Measurements from ENCODE around the gene IPP. TPM values are rescaled to one million over a fixed set of nuclear protein-coding genes. Genes with fewer than 3 reads are reported as not detected.

IPP gene
- 4.1 to 6.0 TPM (median 5.0 TPM) in 5 replicates for total RNA-seq (2022; extraction: Qiagen RNA extraction)

DNA sequence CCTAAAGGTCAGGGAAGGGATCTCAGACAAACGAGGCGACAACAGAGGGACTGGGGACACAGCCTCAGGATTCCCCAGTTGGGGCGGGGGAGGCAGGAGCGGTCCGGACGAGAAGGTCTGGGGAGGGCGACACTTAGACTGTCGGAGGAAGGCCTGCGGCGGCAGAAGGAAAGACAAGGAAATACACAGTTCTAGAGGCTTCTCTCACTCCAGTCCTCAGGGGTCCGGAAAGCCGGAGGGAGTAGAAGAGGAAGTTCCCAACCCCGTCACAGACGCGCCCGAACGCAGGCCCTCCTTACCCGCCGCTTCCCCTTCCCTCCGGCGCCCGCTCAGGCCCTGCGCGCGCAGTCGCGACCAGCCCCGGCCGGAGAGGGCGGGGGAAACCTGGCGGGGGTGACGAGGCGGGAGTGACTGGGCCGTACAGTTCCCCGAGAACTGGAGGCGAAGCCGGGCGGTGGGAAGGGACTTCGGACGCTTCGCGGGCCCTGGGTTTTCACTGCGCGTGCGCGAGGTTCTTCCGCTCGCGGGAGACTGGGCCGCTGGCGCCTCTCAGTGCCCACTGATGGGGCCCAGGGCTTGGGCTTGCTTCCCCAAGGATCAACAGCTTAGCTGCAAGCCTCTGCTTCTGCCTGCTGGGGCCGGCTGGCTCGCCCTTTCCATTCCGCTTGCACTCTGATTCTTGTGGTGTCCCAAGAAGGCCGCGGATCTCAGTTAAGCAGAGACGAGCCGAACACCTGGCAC, at the start of gene IPP:
IPP (minus strand) TSS at position 356 of the 741 bp plus-strand sequence. CDS start 4,242 bp downstream, outside the sequence.

DNA sequence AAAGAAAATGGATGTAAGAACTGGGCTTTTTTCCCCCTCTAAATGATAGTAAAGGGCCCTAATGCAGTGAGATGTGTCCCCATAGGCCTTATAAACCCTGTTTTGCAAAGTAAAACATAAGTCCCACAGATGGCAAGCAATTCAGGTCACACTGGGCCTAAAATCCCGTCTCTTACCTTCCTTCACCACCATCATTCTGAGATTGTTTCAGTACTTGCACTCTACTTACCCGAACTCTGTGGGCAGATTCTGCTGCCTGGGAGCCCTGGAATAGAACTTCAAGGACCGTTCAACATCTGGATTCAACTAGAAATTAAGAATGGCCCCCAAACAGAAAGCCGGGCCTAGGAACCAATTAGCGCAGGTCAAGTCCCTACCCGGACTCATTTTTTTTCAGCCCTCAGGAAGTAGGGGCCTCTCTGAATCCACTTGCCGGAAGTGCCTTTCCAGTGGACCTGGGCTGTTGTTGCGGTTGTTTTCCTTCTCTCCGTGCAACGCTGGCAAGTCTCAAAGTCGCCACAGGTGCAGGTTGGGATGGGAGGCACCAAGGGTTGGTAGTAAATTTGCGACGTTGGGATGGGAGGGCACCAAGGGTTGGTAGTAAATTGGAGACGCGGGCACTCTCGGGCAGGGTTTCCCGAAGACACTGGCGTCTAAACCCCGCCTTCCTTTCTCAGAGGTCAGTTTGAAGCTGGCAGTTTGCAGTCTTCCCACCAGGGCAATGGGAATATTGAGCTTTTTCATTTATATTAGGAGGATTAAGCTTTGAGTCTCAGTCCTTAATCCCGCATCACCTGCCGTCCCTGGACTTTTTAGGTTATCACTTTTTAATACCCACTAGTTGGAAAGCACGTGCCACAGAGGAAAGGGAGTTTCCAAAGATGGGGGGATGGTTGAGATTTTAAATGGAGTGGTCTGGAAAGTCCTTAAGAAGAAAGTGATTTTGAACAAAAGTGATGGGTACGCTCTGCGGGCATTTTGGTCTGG, 62.4 kb downstream of the IPP start, which contains the start of gene TMEM69:
TMEM69 (plus strand) TSS at position 428 of the 987 bp plus-strand sequence. CDS start 2,888 bp downstream, outside the sequence.

DNA sequence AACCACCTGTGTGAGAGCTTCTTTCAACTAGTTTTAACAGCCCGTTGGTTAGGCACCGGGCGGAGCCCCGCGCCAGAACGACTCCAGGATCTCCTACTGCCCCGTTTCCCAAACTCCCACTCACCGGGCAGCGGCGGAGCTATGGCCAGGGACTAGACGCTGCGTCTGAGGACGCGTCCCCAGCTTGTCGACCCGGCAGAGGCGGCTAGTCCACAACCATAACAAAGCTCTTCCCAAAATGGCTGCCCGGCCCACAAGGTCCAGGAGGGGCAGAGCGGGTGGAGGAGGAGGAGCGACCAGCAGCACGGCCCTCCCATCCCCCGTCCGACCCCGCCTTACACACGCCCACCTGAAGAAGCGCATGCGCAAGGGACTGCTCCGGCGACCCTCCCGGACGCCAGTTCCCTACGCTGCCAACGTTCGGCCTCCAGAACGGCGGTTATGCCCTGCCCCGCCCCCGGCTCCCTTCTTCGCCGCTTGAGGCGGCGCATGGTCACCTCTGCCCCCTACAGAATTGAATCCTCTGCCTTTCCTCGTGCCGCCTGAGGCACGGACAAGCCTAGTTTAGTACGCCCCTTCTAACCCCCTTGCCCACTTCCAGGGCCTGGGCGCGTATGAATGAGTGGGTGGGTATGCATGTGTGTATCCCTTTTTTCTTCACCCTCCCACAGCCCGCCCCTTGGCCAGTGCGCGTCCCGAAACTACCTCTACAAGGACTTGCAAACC, 64.0 kb downstream of the IPP start, which contains the start of gene GPBP1L1:
GPBP1L1 (minus strand) TSS at position 246 of the 726 bp plus-strand sequence. CDS start 27,446 bp downstream, outside the sequence.

Other genes starting within 250 kb of the IPP start
- gene PRDX1, start 228.8 kb downstream of the IPP start, total RNA-seq (2022; extraction: Qiagen RNA extraction), result 1,960 to 2,273 TPM (median 1,986 TPM) in 5 replicates
- 69.1 to 77.1 TPM (median 75.8 TPM) in 5 replicates for gene AKR1A1, start 199.8 kb downstream of the IPP start, total RNA-seq (2022; extraction: Qiagen RNA extraction)
- gene NASP, start 166.6 kb downstream of the IPP start, total RNA-seq (2022; extraction: Qiagen RNA extraction), result 103 to 152 TPM (median 120 TPM) in 5 replicates
- 0.14 to 0.36 TPM (median 0.28 TPM) in 5 replicates for gene CCDC17, start 126.6 kb downstream of the IPP start, total RNA-seq (2022; extraction: Qiagen RNA extraction)
- 31.7 to 44.7 TPM (median 33.6 TPM) in 5 replicates for gene GPBP1L1, start 64.1 kb downstream of the IPP start, total RNA-seq (2022; extraction: Qiagen RNA extraction)
- 16.2 to 22.8 TPM (median 19.7 TPM) in 5 replicates for gene TMEM69, start 62.5 kb downstream of the IPP start, total RNA-seq (2022; extraction: Qiagen RNA extraction)
- gene MAST2, start 53.0 kb upstream of the IPP start, total RNA-seq (2022; extraction: Qiagen RNA extraction), result 16.0 to 18.4 TPM (median 18.1 TPM) in 5 replicates

Measured in A549 treated with Mapracorat at 1 μM for 4 hours (cell line).